Ovary (tissue), 9 donors: ENCODE measurements around the gene GRK7. TPM values are rescaled to one million over a fixed set of nuclear protein-coding genes. Genes with fewer than 3 reads are reported as not detected.
"Not testable (repeated sequence)": the region's sequence is repeated elsewhere in the genome, so short reads cannot be mapped to it uniquely, and the experiment has no call there.

Experiments
- DNase-seq, 5 donors: peaks; one replicate each; pipeline ENCODE4 v3.0.0-alpha.2; 2019 to 2020
- H3K27ac ChIP-seq, 2 donors: fragments of 200-600 bp; one replicate each; pipeline versions ENCODE4 v1.5.1 to v1.8.0; 2019 to 2022
- H3K27me3 ChIP-seq: fragments of 200-600 bp; one replicate; pipeline ENCODE4 v1.8.0; 2022
- H3K36me3 ChIP-seq: fragments of 200-600 bp; sonication (generic); one replicate; pipeline ENCODE4 v1.5.1; 2019
- H3K4me1 ChIP-seq: one replicate; pipeline ENCODE4 v1.8.1; 2013; ENCODE audit warnings: mild to moderate bottlenecking, moderate library complexity; ENCODE audit not compliant: insufficient read depth
- H3K4me3 ChIP-seq: fragments of 200-600 bp; sonication (generic); one replicate; pipeline ENCODE4 v1.5.1; 2017
- H3K9me3 ChIP-seq, 2 donors: fragments of 200-600 bp in 1 of 2; sonication (generic) in 1 of 2; one replicate each; pipeline versions ENCODE4 v1.5.1 to v1.8.1; 2013 to 2019; ENCODE audit warnings: mild to moderate bottlenecking in 1 of 2, moderate library complexity in 1 of 2
- CTCF ChIP-seq, 3 donors: fragments of 450-650 bp in 2 of 3; fragments of 200-600 bp in 1 of 3; IDR thresholded peaks; one replicate each; pipeline versions ENCODE4 v1.5.1 to v1.8.0; 2016 to 2022; ENCODE audit warnings: antibody characterized with exemption in 3 of 3, mild to moderate bottlenecking in 1 of 3
- EP300 ChIP-seq: sonication (generic); formaldehyde crosslinking; IDR thresholded peaks from one replicate; pipeline ENCODE4 v1.6.1; 2017; ENCODE audit warnings: antibody characterized with exemption
- POLR2A ChIP-seq: fragments of 450-650 bp; IDR thresholded peaks from one replicate; pipeline ENCODE4 v1.6.1; 2017; ENCODE audit warnings: antibody characterized with exemption, mild to moderate bottlenecking, moderate library complexity
- WGBS, 3 donors: extraction: QIAGEN DNeasy Blood & Tissue Kit in 1 of 3; methylation state at CpG; one replicate each; pipeline versions ENCODE4 v1.1.5 to v1.1.7; 2013 to 2017; 5-methylcytosine and 5-hydroxymethylcytosine counted together
- intact Hi-C, 4 donors: fragments of 100-400 bp; cut with DNase I; formaldehyde crosslinking; loops; one replicate each; pipeline versions ENCODE4 v1.11.0 to v1.15.1; 2022 to 2023
- polyA plus RNA-seq, 2 donors: library from polyadenylated mRNA; stranded (reverse); fragments of 200-250 nt in 1 of 2; fragments of 350-450 nt in 1 of 2; fragmentation: Illumina TruSeq in 1 of 2; extraction: RNeasy Lipid Tissue Mini Kit (QIAGEN cat#74804) in 1 of 2; gene quantifications; one replicate each; pipeline ENCODE4 v1.2.3, GENCODE V29; 2013 to 2014
- total RNA-seq, 7 donors: library from RNA; depleted of rRNA in 2 of 7; stranded (reverse); fragments of >200 nt in 2 of 7; fragmentation: NEBNext Ultra II Directional in 3 of 7; extraction: Animal tissue kit (Norgen Biotek cat#: 25700) in 3 of 7; gene quantifications; one replicate each; pipeline versions ENCODE4 v1.1.0 to v1.2.4, GENCODE V29; 2016 to 2023
- donor health status: DM: no; HTN: no; CAD: no; lungs with moderate emphysema.
- donor health status: DM: no; HTN: no; CAD: no.
- donor health status: Bipolar disorder and iron deficiency.
- donor health status: DM: yes; HTN: yes; CAD: no.
- donor health status: DM: no; HTN: no; CAD: no.
- donor health status: DM: yes; HTN: yes; CAD: no.

GRK7 gene
- total and polyA plus RNA-seq, 9 donors = 0.02 to 0.13 (median 0.10) TPM; not detected in 5

GRCh38 chr3:141783632-141784031, 20.4 kb downstream of the GRK7 start:
- no peaks in the 10 kb centered on the region for H3K27me3 ChIP-seq
- intact Hi-C loops = no loop called here
- H3K9me3 ChIP-seq = no peaks in the 10 kb centered on the region
- no peaks in the 10 kb centered on the region for H3K4me1 ChIP-seq
- no peak for DNase-seq
- H3K27ac ChIP-seq = no peak overlapping the region
- no peak overlapping the region for H3K4me3 ChIP-seq
- TF ChIP-seq CTCF (IDR thresholded peaks at IDR 0.05) (no peak), POLR2A (no peak), EP300 (no peak)
- H3K36me3 ChIP-seq = no peaks in the 10 kb centered on the region
- 83 to 93% (median 88%) methylated on average over 6 of the region's 6 CpGs for whole genome bisulfite sequencing, 3 donors

GRCh38 chr3:141784096-141784495, 20.9 kb downstream of the GRK7 start:
- no peak overlapping the region for H3K4me3 ChIP-seq
- H3K27me3 ChIP-seq = no peaks in the 10 kb centered on the region
- no peak for DNase-seq
- no peak for TF ChIP-seq EP300
- no peak for TF ChIP-seq POLR2A
- no peak for TF ChIP-seq CTCF (IDR thresholded peaks at IDR 0.05)
- no peaks in the 10 kb centered on the region for H3K36me3 ChIP-seq
- no peaks in the 10 kb centered on the region for H3K4me1 ChIP-seq
- no peak overlapping the region for H3K27ac ChIP-seq
- H3K9me3 ChIP-seq = no peaks in the 10 kb centered on the region
- intact Hi-C loops = no loop called here
- WGBS, 3 donors = 76 to 87% (median 81%) methylated on average over 8 of the region's 8 CpGs

- WGBS, 3 donors = 30 to 72% (median 67%) methylated on average over 2 of the region's 2 CpGs
- TF ChIP-seq EP300 = no peak
- TF ChIP-seq CTCF (IDR thresholded peaks at IDR 0.05) = no peak
- no peak for TF ChIP-seq POLR2A
- no peaks in the 10 kb centered on the region for H3K4me1 ChIP-seq
- no peak overlapping the region for H3K4me3 ChIP-seq
- no peak for DNase-seq
- intact Hi-C loops = no loop called here
- no peaks in the 10 kb centered on the region for H3K27me3 ChIP-seq
- no peaks in the 10 kb centered on the region for H3K36me3 ChIP-seq
- no peaks in the 10 kb centered on the region for H3K9me3 ChIP-seq
- no peak overlapping the region for H3K27ac ChIP-seq
These were observed 21.3 kb downstream of the GRK7 start for GRCh38 chr3:141784531-141784930.

- intact Hi-C loops = no loop called here
- WGBS, 3 donors = 89 to 92% (median 89%) methylated on average over 4 of the region's 4 CpGs
- Histone ChIP-seq H3K9me3 (no peaks in the 10 kb centered on the region), H3K36me3 (no peaks in the 10 kb centered on the region), H3K27me3 (no peaks in the 10 kb centered on the region), H3K4me1 (no peaks in the 10 kb centered on the region), H3K4me3 (no peak overlapping the region), H3K27ac (no peak overlapping the region)
- TF ChIP-seq CTCF (IDR thresholded peaks at IDR 0.05) = no peak
- TF ChIP-seq POLR2A = no peak
- no peak for TF ChIP-seq EP300
- DNase-seq = no peak
These were observed 24.9 kb downstream of the GRK7 start for GRCh38 chr3:141788149-141788548.

GRCh38 chr3:141788750-141789149, 25.5 kb downstream of the GRK7 start:
- H3K36me3 ChIP-seq, H3K9me3 ChIP-seq, H3K4me3 ChIP-seq, H3K27me3 ChIP-seq, H3K27ac ChIP-seq, intact Hi-C loops, H3K4me1 ChIP-seq, DNase-seq: not testable (repeated sequence)
- WGBS, 3 donors = 85 to 89% (median 86%) methylated on average over 5 of the region's 5 CpGs
